CD4-positive, alpha-beta T cell treated with Interleukin-15 for 4 hours (primary cell): ENCODE results near the gene CARMIL1.

Experiments used
- DNase-seq: peaks from one replicate; pipeline ENCODE4 v3.0.0-alpha.2; 2020; ENCODE audit warnings: low spot score

The CARMIL1 gene

DNA sequence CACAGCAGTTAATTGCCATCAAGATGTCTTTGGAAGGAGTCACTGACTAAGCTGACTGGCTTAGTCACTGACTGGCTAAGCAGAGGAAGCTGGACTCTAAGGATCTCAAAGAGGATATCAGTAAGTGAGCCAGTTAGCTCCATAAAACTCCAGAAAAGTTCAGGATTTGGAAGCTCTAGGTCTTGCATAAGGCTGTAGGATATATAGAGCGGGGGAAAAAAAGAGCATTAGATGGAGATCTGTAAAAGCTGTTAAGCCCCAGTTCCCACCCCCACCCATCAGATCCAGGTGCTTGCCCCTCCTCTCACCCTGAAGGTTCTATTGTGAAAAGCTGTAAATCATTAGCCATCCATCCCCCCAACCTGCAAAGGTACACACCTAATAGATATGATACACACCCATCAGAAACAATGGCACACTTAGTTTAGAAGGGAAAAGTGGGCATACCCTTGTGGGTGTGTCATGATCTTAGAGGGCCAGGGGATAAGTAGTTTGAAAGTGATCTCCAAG, 32.2 kb downstream of the CARMIL1 start:
- DNase-seq = no peak

GRCh38 chr6:25312034-25312620, 33.0 kb downstream of the CARMIL1 start:
- DNase-seq = no peak

DNA sequence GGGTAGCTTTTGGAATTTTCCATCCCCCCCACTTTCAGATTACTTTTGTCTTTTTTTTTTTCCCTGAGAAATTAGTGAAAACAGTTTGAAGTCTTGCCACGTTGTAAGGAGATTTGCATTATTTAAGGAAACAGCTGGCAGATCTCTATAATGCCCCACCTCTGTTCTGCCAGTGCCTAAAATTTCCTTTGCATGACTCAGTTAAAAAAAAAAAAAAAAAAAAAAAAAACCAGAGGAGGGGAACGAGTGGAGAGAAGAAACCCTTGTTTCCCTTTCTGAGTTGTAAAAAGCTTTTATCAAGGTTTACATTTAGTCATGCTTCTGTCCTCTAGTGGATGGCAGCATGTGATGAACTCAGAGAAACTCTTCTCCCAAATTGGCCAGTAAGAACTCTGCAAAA, 33.5 kb downstream of the CARMIL1 start:
- DNase-seq = no peak

DNA sequence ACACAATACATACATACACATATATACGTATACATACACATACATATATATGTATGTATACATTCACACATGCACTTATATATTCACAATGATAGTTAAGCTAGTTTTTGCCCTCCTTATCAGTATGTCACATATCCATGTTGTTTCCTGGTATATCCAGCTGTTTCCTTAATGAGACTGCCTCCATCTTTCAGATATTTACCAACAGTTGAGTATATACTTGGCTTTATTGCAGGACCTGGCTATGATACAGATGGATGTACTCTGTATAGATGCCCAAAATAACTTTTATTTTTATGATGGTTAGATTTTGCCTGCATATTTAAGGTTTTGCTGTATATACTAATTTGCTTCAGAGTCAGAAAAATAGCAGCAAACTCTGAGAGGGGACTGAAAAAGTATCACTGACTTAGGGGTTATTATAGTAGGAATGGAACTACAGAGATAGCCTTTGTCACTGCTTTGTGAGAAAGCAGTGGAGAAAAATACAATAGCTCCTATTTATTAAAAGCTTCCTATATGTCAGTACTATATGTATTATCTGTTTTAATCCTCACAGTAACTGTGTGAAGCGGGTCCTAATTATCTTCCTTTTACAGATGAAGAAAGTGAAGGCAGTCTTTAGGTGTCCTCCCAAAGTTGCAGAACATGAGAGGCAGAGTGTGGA, 35.5 kb downstream of the CARMIL1 start:
- DNase-seq = no peak

GRCh38 chr6:25315194-25316177, 36.3 kb downstream of the CARMIL1 start:
- DNase-seq = no peak

- DNase-seq = no peak
These were observed 37.5 kb downstream of the CARMIL1 start for GRCh38 chr6:25316626-25317025.

- no peak for DNase-seq
These were observed 39.4 kb downstream of the CARMIL1 start for GRCh38 chr6:25318589-25318988.

- DNase-seq = no peak
These were observed 41.3 kb downstream of the CARMIL1 start for GRCh38 chr6:25320459-25320858.

- DNase-seq = no peak
These were observed 43.5 kb downstream of the CARMIL1 start for GRCh38 chr6:25322692-25323091.

- no peak for DNase-seq
These were observed 45.0 kb downstream of the CARMIL1 start for GRCh38 chr6:25324066-25324762.

- no peak for DNase-seq
These were observed 47.0 kb downstream of the CARMIL1 start for GRCh38 chr6:25326126-25326525.

- no peak for DNase-seq
These were observed 47.8 kb downstream of the CARMIL1 start for GRCh38 chr6:25326960-25327359.

GRCh38 chr6:25327432-25327831, 48.3 kb downstream of the CARMIL1 start:
- DNase-seq = no peak

DNA sequence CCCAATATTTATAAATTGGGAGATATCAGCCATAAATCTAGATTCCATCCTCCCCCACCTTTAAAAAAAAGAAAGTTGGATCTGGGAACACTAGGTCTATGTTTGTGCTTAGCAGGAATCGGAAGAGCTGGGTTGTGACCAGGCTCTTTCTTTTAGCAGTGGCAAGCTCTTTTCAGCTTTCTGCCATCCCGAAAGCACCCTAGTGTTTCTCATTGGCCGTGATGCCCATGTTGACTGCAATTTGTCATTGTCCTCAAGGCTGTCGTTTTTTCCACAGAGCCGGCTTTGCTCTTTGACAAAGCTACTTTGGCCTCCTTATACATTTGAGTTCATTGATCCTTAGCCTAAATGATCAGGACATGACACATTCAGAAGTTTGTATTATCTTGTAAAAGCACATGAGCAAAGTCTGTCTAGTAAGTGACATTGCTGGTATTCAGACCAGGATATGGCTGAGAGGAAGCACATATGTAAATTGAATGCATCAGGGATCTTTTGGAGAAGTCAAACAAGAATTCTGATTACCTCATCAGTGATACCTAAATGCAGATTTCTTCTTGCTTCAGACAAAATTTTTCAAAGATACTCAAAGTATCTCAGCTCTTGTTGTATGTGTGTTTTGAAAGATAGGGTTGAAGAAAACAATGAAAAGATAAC, 50.1 kb downstream of the CARMIL1 start:
- DNase-seq = no peak

- DNase-seq = no peak
These were observed 50.8 kb downstream of the CARMIL1 start for GRCh38 chr6:25329982-25330381.

DNA sequence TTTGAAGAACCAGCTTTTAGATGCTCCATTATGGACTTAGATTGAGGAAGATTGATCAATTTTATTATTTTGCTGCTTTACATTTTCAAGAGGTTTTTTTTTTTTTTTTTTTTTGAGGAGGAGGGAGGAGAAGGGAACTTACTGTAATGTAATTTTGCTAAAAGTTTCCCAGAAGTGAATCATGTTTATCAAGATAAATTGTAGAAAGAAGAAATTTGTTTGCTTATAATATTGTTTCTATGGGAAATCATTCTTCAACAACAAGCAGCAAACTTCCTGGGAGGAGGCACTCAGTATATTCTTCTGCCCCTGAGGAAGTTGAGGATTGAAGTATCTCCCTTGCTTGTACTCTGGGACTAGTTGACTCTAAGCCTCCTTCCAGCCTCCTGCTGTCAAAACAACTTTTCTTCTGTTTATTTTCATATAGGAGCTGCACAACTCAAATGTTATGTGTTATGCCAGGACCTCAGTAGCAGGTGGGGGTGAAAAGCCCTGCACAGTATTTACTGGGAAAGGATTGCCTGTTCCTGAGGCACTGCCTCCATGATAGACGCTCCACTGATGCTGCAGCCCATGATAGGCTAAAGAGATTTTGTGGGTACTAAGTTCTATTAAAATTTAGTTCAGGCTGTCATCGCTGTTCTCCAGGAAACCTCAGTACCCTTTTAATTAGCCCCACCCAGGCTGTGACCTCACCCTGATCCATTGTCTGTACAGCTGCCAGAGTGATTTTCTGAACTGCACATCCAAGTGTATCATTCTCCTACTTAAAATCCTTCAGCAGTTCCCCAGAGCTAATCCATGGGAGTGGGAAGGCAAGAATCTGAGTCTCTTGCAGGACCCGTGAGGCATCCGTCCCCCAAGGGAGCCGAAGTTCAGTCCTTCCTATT, 51.9 kb downstream of the CARMIL1 start:
- DNase-seq = no peak

DNA sequence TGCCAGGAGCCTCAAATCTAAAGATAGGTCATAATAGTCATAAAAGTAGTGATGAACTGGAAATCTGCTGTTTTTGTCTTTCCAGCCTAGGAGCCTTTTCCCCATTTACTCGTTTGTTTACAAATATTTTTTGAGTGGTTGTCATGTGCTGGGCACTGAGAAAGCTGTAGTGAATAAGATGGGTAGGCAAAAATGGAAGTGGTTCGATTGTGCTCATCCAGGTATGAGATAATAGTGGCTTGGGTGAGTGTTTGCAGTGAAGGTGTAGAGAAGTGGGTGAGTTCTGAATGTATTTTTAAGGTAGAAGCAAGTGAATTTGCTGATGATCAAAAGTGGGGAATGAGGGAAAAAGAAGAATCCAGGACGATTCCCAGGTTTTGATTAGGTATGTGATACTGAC, 53.0 kb downstream of the CARMIL1 start:
- DNase-seq = no peak

- no peak for DNase-seq
These were observed 53.5 kb downstream of the CARMIL1 start for GRCh38 chr6:25332655-25333071.

- no peak for DNase-seq
These were observed 54.3 kb downstream of the CARMIL1 start for GRCh38 chr6:25333471-25333870.

DNA sequence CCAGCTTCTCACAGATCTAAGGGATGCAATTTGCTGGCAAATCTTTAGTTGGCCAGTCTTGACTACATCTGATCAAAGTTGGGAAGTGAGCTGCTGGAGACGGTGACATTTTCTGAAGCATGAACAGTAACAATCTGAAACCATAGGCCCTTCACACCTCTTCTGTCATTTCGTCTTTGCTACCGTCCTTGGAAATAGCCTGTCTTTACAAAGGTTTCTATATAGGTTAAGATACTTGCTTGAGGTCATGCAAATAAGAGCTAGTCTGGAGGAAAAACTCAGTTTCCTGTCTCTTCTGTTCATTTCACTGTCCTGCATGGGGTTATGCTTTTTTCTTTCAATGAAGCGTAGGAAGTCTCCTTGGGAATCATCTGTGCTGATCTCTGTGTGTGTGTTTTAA, 55.6 kb downstream of the CARMIL1 start:
- no peak for DNase-seq
